Frontal cortex (tissue), 4 donors: Measurements from ENCODE around the gene ZBTB22. TPM values are rescaled to one million over a fixed set of nuclear protein-coding genes. Genes with fewer than 3 reads are reported as not detected.
"Not testable (repeated sequence)": the region's sequence is repeated elsewhere in the genome, so short reads cannot be mapped to it uniquely, and the experiment has no call there.

ENCODE experiments used
- DNase-seq, 2 donors: peaks; one replicate each; pipeline ENCODE4 v3.0.0; 2012; ENCODE audit warnings: low spot score in 2 of 2
- FAIRE-seq: peaks from 2 replicates; lab custom pipeline; 2012; peaks lifted over from hg19 to GRCh38; lab: Jason Lieb, UNC
- total RNA-seq: library from RNA; depleted of rRNA; stranded (reverse); fragments of >200 nt; gene quantifications from one replicate; pipeline ENCODE4 v1.2.3, GENCODE V29; 2014
- donor health status: control.
- donor health status: control.
- donor health status: control.

Gene ZBTB22
- total RNA-seq, 1 donor from 2014 or later, result 27.3 TPM

DNA sequence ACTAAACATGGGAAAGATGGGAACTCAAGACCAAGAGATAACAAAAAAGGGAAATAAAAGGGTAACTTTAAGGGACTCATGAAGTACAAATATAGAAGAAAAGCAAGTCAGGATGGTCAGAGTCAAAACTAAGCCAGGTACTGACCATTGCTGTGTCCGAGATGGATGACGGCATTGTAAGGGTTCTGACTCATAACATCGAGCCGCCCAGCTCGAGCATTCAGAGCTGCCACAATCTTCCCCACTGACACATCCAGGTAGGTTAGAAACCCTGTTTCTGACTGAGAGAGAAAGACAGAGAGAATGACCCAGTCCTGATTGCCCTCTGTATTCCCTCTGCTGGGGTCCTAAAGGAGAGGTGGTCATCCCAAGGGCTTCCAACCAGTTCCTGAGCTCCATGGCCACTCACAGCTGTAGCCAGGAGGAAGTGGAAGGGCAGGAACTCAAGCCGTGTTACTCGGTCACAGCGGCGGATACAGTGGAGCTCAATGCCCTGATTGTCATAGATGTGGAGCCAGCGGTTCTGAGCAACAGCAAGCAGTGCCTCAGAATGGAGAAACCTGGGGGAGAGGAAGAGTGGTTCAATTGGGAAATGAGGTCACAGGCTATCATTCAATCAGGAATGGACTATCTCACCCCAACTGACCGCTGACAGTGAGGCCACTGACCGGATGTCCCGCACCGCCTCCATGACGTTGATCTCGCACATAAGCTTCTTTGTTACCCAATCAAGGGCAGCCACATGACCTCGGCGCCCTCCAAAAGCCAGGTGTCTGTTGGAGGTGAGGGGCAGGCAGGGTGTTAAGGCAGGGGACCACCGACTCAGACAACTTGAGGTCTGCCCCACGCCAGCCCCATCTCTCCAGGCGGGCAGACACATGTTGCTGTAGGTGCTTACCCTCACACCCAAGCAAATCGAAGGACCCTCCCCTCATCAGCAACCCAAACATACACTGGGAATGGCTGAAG lies 30.3 kb downstream of the ZBTB22 start:
- FAIRE-seq, result no peak
- DNase-seq, result no peak

DNA sequence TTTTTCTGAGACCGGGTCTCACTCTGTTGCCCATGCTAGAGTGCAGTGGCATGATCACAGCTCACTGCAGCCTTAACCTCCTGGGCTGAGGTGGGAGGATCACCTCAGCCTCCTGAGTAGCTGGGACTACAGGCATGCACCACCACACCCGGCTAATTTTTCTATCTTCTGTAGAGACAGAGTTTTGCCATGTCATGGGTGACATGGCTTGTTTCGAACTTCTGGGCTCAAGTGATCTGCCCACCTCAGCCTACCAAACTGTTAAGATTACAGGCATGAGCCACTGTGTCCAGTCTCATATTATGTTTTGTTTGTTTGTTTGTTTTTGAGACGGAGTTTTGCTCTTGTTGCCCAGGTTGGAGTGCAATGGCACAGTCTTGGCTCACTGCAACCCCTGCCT lies 32.3 kb downstream of the ZBTB22 start:
- not testable (repeated sequence) for FAIRE-seq

DNA sequence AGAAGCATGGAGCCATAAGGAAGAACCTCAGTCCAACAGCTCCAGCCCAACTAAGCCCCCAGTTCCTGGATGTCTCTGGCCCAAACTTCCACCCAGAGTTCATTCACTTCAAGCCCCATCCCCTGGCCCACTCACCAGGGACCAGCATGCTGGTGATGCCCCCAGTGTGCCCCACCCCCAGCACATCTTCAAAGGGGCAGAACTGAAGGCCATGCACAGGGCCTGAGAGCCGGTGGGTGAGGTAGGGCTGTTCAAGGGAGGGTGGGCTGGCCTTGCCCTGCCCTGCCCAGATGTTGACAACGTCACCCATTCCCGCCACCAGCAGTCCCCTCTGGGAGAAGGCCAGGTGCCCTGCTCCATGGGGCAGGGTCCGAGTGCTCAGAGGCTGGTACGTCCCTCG lies 37.0 kb downstream of the ZBTB22 start:
- FAIRE-seq (no peak), DNase-seq (no peak)

More for the DNA sequence above, 32.3 kb downstream of the ZBTB22 start:
- not testable (repeated sequence) for DNase-seq

DNA sequence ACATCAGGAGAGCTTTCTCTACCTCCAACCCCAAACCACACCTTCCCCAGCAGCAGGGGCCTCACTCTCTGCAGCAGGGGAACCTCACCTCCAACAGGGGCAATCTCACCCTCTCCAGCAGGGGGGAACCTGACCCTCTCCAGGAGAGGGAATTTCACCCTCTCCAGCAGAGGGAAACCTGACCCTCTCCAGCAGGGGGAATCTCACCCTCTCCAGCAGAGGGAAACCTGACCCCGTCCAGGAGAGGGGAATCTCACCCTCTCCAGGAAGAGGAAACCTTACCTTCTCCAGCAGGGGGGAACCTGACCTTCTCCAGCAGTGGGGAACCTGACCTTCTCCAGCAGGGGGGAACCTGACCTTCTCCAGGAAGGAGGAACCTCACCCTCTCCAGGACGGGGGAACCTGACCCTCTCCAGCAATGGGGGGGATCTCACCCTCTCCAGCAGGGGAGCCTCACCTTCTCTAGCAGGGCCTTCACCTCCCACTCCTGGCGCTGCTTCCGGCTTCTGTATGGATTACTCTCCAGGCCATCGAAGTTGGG lies 37.5 kb downstream of the ZBTB22 start:
- DNase-seq (no peak), FAIRE-seq (no peak)

DNA sequence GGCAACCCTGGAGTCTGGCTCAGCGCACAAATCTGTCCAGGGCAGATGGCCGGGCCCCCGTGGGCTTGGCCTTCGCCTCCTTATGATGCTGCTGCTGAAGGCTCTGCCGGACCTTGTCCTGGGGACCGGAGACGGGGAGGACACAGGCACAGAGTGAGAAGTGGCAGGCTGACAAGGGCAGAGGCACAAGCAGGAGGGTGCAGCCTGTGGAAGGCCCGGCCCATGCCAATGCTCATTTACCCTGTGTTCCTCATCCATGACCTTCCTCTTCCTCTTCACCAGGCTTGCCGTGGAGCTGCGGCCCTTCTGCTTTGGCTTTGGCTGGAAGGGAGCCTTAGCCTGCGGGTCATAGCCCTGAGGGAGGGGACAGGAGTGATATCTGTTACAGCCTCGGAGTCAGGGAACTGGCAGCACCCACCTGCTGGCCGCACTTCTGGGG lies 38.3 kb downstream of the ZBTB22 start:
- no peak for FAIRE-seq
- no peak for DNase-seq

DNA sequence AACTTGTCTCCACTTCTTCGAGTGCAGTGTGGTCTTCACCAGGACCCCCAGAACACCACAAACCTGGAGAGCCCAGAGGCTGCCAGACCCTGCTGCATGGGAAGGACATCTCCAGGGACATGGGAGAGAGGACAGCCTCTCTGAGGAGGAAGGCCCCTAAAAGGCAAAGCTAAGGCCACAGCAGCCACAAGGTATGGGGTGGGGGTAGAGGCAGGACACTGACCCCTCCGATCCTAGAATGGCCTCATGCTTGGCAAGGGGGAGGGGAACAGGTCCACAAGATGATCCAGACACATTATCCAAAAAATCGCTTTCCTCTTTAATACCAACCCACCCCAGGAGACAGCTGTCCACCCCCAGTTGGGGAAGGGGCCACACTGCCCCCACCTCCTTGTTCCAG lies 38.7 kb downstream of the ZBTB22 start:
- FAIRE-seq (no peak), DNase-seq (no peak)

DNA sequence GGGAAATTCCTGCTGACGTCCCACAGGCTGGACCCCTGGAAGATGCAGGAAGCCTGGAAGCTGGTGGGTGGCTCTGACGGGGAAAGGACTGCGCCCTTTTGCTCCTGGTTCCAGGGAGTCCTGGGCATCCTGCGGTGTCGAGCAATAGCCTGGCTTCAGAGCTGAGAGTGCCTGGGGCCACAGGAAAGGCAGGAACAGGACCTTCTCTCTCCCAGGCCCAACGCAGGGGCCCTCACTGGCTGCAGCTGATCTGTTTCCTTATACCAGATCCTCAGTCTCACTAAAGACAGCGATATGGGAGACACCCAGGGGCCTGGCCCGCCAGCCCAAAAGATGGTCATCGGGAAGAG lies 39.2 kb downstream of the ZBTB22 start:
- DNase-seq (no peak), FAIRE-seq (no peak)

DNA sequence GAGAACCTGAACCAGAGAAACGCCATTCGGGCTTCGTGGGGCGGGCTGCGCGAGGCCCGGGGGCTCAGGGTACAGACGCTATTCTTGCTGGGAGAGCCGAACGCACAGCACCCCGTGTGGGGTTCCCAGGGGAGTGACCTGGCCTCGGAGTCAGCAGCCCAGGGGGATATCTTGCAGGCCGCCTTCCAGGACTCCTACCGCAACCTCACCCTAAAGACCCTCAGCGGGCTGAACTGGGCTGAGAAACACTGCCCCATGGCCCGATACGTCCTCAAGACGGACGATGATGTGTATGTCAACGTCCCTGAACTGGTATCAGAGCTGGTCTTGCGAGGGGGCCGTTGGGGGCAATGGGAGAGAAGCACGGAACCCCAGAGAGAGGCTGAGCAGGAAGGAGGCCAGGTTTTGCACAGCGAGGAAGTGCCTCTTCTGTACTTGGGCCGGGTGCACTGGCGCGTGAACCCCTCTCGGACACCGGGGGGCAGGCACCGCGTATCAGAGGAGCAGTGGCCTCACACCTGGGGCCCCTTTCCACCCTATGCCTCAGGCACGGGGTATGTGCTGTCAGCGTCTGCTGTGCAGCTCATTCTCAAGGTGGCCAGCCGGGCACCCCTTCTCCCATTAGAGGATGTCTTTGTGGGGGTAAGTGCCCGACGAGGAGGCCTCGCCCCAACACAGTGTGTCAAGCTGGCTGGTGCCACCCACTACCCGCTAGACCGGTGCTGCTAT lies 39.7 kb downstream of the ZBTB22 start:
- DNase-seq (peak in 1 of 2 donors; percentile 11), FAIRE-seq (no peak)

DNA sequence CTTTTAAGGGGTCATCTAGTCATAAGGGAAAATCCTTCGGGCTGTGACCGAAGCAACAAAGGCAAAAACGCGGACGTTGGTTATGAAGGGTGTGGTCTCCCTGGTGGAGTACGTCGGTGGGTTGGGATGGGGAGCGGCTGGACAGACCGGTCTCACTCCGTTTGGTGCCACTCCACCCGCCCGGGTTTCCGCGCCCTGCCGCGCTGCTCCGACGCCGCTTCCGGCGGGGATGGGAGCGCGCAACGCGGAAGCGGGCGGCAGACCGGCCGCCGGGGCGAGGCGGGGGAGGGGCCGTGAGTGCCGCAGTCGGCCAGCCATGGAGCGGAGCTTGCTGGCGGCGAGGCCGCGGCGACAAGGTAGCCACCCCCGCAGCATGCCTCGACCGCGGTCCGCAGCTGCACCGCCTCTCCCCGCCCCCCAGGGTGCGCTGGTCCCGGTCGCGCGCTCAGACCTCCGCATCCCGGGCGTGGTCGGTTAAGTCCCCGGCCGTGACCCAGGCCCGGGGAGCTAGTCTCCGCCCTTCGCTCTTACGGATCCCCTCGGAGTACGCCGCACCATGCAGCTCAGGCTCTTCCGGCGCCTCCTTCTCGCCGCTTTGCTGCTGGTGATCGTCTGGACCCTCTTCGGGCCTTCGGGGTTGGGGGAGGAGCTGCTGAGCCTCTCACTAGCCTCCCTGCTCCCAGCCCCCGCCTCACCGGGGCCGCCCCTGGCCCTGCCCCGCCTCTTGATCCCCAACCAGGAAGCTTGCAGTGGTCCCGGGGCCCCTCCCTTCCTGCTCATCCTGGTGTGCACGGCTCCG lies 40.5 kb downstream of the ZBTB22 start, which contains the start of gene B3GALT4:
TSS of gene B3GALT4 (plus strand) at position 260 of the 799 bp plus-strand sequence. CDS start at position 557, 297 bp downstream.
- DNase-seq (peak; percentile 70 to 84), FAIRE-seq (no peak)

DNA sequence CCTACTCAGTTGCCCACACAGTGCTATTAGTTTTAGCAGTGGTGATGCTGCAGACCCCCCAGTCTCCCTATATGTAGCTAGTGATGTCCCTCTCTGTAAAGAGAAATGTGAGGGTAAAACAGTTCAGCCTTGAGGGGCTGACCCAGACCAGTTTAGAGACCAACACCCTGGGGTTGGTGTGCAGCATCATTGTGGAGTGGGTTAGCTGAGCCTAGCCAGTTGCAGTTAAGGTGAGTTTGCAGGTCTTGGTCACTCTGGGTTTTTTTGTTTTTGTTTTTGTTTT lies 41.0 kb downstream of the ZBTB22 start:
- peak in 1 of 2 donors; percentile 33 for DNase-seq
- no peak for FAIRE-seq

DNA sequence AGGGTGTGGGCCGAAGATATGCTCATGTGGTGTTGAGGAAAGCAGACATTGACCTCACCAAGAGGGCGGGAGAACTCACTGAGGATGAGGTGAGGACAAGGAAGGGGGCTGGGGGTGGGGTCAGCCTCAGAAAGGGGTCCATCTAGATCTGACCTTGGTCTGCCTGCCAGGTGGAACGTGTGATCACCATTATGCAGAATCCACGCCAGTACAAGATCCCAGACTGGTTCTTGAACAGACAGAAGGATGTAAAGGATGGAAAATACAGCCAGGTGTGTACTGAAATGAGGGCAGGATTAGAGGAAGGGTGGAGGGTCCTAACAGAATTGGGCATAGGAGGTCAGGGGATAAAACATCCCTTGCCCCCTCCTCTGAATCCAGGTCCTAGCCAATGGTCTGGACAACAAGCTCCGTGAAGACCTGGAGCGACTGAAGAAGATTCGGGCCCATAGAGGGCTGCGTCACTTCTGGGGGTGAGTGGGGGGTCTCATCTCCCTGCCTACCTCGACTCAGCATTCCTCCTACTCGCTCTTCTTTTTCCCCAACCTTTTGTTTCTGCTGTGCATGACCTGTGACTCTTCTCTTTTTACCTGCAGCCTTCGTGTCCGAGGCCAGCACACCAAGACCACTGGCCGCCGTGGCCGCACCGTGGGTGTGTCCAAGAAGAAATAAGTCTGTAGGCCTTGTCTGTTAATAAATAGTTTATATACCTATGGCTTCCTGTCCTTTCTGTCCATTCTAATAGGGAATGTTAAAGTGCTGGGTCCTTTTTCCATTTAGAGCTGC lies 41.6 kb downstream of the ZBTB22 start:
- not testable (repeated sequence) for FAIRE-seq
- peak in 1 of 2 donors; percentile 17 for DNase-seq

DNA sequence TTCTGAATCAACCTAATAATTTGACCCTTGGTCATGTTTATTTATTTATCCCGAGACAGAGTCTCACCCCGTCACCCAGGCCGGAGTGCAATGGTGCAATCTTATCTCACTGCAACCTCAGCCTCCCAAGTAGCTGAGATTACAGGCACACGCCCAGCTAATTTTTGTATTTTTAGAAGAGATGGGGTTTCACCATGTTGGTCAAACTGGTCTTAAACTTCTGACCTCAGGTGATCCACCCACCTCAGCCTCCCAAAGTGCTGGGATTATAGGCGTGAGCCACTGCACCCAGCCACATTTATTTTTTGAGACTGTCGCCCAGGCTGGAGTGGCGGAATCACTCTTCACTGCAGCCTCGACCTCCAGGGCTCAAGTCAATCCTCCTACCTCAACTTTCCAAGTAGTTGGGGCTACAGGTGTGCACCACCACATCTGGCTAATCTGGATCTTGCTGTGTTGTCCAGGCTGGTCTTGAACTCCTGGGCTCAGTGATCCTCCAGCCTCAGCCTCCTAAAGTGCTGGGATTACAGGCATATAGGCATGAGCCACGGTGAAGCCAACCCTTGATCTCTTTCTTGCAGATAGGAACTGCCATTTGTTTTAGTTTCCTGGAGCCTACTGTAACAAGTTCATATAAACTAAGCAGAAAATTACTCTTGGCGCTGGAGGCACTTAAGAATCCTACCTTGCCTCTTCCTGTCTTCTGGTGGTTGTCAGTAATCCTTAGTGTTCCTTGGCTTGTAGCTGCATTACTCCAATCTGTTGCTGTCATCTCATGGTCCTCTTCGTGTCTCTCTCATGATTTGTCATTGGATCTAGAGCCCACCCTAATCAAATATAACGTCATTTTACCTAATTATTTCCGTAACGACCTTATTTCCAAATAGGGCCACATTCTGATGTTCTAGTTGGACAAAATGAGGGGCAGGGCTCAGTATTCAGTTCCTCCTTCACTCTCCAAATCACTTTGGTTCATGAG lies 43.3 kb downstream of the ZBTB22 start:
- DNase-seq (no peak), FAIRE-seq (no peak)

DNA sequence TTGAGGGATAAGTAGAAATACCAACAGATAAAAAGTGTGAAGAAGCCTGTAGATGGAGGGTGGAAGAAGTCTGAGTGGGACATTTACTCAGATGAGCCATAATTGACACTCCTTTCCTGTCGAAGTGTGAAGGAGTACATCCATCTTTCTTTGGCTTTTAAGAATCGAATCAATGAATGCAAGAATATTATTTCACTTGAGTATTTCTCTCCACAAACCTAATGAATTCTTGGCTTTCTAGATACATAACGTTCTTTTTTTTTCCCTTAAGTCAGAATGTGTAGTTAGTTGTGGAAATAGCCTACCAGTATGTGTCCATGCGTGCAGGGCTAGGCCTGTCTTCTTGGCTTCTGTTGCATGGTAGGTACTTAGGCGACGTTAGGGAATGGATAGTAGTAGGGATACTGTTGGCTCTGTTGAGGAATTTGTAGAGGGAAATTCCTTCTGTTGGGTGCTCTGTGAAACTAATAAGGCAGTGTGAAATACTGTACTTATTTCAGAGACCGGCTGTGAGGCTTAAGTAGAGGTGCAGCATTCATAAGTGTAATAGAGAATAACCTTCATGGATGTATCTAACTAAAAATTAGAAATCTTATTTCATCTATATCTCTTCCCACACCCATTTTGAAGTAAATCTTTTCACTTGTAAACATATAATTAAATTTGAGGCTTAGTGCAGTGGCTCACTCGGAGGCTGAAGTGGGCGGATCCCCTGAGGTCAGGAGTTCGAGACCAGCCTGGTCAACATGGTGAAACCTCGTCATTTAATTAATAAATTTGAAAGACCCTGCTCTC lies 44.2 kb downstream of the ZBTB22 start:
- no peak for FAIRE-seq

DNA sequence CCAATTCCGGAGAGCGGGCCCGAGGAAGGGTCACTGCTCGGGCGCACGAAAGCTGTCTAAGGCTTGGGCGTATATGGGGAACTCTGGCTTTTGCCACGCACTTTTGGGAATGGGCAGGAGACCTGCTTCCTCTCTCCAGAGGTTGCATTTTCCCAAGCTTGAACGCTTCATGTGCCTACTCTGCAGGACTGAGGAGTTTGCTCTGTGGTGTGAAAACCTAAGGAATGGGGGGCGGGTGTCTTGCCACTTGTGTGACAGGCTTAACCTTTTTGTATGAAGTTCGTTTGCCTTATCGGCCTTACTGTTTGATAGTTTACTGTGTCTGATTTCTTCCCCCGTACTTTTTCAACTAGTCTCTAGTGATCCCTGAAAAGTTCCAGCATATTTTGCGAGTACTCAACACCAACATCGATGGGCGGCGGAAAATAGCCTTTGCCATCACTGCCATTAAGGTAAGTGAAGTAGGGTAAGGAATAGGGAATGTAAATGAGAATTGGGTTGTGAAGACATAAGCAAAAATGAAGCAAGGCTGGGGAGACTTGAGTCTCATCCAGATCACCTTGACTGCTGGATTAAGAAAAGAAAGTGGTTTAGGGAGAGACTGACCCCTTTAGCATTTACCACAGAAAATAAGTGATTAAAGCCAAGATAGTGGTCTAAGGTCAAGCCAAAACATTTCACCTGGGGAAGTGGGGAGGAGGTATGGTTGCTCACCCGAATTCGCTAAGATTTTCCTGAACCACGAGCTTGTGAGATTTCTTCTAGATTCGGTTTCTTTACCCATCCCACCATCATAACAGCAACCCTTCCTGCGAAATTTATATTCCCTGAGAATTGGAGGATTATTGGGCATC lies 45.0 kb downstream of the ZBTB22 start:
- FAIRE-seq (no peak), DNase-seq (no peak)

More for the DNA sequence above, 44.2 kb downstream of the ZBTB22 start:
- no peak for DNase-seq

DNA sequence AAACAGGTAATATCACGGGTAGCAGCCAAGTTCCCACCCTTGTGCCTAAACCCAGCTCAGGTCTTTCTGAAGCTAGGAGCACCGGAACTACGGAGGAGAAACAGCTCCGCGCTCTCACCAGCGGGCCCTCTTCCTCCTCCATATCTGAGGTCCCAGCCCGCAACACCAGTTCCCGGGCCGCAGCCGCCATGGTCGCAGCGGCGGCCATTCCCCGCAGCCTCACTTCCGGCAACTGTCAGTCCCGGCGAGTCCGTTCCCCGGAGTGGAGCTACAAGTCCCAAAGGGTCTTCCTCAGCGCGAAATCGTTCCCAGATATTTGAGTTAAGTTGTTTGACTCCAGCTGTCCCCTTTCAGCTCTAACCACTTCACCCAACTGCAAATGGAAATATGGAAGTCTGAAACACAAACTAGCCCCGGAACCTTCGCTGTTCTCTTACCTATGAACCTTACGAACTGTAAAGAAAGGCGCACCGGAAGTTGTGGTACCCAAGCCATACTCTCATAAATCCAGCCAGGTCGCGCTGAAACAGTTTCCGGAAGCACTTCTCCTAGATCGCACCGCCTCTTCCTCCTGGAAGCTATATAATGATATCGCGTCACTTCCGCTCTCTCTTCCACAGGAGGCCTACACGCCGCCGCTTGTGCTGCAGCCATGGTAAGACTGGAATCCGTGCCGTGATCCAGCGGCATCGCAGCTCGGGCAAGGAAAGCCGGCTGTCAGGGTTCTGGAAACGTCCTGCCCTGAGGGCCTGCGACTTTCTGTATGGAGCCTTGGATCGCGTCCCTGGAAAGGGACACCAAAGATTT lies 45.9 kb downstream of the ZBTB22 start, which contains the start of the genes RPS18 and VPS52:
TSS of gene RPS18 (plus strand) at position 608 of the 807 bp plus-strand sequence. CDS start at position 653, 45 bp downstream.
TSS of gene VPS52 (minus strand) at position 409 of the 807 bp plus-strand sequence. CDS start at position 208, 201 bp downstream.
- FAIRE-seq, result peak; percentile 65
- DNase-seq, result peak; percentile 90 to 91
